Prostate gland (tissue), 2 donors: ENCODE data around the gene TLE5. TPM values are rescaled to one million over a fixed set of nuclear protein-coding genes. Genes with fewer than 3 reads are reported as not detected.
A peak's percentile ranks its signal among the peaks of the same experiment; 100 is the strongest.

Source experiments
- DNase-seq: peaks from one replicate; pipeline ENCODE4 v3.0.0-alpha.2; 2019; ENCODE audit warnings: low spot score
- H3K27ac ChIP-seq, 2 donors: fragments of 200-600 bp; sonication (generic); 2 replicates each; pipeline ENCODE4 v1.5.1; 2017 to 2019
- H3K27me3 ChIP-seq: fragments of 200-600 bp; sonication (generic); replicated peaks from 2 replicates; pipeline ENCODE4 v1.5.1; 2019; ENCODE audit not compliant: insufficient read depth
- H3K36me3 ChIP-seq, 2 donors: fragments of 200-600 bp; sonication (generic); 1 replicate in 1 of 2; 2 replicates in 1 of 2; pipeline versions ENCODE4 v1.5.1 to v1.8.1; 2017 to 2019
- H3K4me1 ChIP-seq: fragments of 200-600 bp; sonication (generic); replicated peaks from 2 replicates; pipeline ENCODE4 v1.5.1; 2019
- H3K4me3 ChIP-seq, 2 donors: fragments of 200-600 bp; sonication (generic); 2 replicates each; pipeline ENCODE4 v1.5.1; 2017 to 2019
- H3K9me3 ChIP-seq: fragments of 200-600 bp; sonication (generic); 2 replicates; pipeline ENCODE4 v1.5.1; 2017
- POLR2A ChIP-seq: fragments of 450-650 bp; IDR thresholded peaks from one replicate; pipeline ENCODE4 v1.6.1; 2016; ENCODE audit warnings: antibody characterized with exemption, mild to moderate bottlenecking
- POLR2AphosphoS5 ChIP-seq: sonication (generic); formaldehyde crosslinking; IDR thresholded peaks from one replicate; pipeline ENCODE4 v1.6.1; 2017; ENCODE audit warnings: antibody characterized with exemption
- WGBS: methylation state at CpG from one replicate; pipeline ENCODE4 v1.1.5; 2018; 5-methylcytosine and 5-hydroxymethylcytosine counted together
- intact Hi-C: fragments of 100-400 bp; cut with DNase I; formaldehyde crosslinking; loops from one replicate; pipeline ENCODE4 v1.14.2; 2022
- total RNA-seq, 2 donors: library from RNA; depleted of rRNA; stranded (reverse); fragments of >200 nt; gene quantifications; one replicate each; pipeline ENCODE4 v1.1.0, GENCODE V29; 2016
- TF ChIP-seq, protein P1 (sequence below), 4 experiments: fragments of 200-600 bp in 2 of 4; fragments of 450-650 bp in 2 of 4; sonication (generic) in 2 of 4; IDR thresholded peaks; 1 replicate in 3 of 4; 2 replicates in 1 of 4; pipeline ENCODE4 v1.5.1; 2016 to 2019; ENCODE audit warnings: antibody characterized with exemption in 4 of 4, mild to moderate bottlenecking in 2 of 4, moderate library complexity in 2 of 4

Gene TLE5
- total RNA-seq, 2 donors from 2014 or later: 546 to 767 TPM

DNA sequence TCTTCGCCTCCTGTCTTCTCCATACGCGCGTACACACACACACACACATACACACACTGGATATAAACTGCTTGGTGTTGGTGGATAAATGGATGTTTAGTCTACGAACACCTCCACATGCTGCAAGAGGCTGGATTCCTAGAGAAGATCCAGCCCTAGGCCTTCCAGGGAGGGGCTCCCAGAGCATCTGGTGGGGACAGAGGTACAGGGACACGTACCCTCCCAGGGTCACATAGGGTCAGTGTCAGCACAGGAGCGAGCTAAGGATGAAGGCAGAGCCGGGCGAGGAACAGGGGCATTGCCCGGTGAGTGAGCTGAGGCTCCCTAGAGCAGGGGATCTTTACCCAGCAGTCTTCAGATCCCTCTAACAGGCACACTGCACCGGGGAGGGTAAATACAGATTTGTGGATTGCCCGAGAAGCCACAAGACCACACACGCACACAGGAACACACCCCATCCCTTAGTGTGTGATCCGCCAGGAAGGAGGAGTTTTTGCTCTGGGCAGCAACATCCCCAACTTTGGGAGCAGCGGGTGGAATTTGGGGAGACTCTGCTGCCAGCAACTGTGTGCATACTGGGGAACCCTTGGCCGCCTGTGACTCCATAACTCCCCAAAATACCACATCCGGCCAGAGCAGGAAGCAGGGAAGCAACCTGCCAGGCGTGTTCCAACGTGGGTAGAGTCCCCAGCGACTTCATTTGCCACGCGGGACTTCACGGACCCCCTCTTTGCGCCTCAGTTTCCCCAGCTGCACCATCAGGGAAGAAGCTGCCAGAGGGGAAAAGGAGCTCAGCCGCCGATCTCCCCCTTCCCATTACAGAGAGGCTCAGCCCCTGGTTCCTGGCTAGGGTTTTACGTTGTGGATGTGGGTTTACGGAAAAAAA, 27.4 kb downstream of the TLE5 start:
- Histone ChIP-seq H3K36me3 (no peaks in the 10 kb centered on the region), H3K4me3 (peak overlapping the region; percentile 30 to 42), H3K27me3 (no peaks in the 10 kb centered on the region), H3K27ac (peak overlapping the region; percentile 82 to 94), H3K9me3 (no peaks in the 10 kb centered on the region), H3K4me1 (peaks cover 8% of the 10 kb centered on the region)
- intact Hi-C loops: loop anchor here (5.0 to 10.0 kb wide), 2 partner anchors 53 to 250 kb away; partner anchors contain the start of genes SGTA and THOP1
- peak; percentile 13 for TF ChIP-seq POLR2AphosphoS5
- no peak for TF ChIP-seq POLR2A
- peak; percentile 45 for DNase-seq
- WGBS: 6% methylated on average over 28 of the region's 28 CpGs

DNA sequence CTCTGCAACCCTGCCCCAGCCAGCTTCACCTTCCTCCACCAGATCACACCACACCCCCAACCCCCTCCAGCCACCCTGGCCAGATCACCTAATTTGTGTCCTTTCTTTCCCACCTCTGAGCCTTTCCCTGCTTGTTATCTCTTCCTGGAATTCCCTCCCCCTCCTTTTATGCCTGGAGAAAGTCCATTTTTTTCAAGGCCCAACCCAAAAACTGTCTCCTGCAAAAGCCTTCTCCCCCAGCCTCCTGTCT, 28.0 kb downstream of the TLE5 start:
- intact Hi-C loops: loop anchor here (5.0 to 10.0 kb wide), 2 partner anchors 52 to 250 kb away; partner anchors contain the start of genes SGTA and THOP1
- no peak overlapping the region for H3K4me3 ChIP-seq
- no peaks in the 10 kb centered on the region for H3K9me3 ChIP-seq
- no peaks in the 10 kb centered on the region for H3K36me3 ChIP-seq
- no peak for DNase-seq
- TF ChIP-seq, protein P1, sequence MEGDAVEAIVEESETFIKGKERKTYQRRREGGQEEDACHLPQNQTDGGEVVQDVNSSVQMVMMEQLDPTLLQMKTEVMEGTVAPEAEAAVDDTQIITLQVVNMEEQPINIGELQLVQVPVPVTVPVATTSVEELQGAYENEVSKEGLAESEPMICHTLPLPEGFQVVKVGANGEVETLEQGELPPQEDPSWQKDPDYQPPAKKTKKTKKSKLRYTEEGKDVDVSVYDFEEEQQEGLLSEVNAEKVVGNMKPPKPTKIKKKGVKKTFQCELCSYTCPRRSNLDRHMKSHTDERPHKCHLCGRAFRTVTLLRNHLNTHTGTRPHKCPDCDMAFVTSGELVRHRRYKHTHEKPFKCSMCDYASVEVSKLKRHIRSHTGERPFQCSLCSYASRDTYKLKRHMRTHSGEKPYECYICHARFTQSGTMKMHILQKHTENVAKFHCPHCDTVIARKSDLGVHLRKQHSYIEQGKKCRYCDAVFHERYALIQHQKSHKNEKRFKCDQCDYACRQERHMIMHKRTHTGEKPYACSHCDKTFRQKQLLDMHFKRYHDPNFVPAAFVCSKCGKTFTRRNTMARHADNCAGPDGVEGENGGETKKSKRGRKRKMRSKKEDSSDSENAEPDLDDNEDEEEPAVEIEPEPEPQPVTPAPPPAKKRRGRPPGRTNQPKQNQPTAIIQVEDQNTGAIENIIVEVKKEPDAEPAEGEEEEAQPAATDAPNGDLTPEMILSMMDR (IDR thresholded peaks at IDR 0.05): no peak
- TF ChIP-seq POLR2A: no peak
- no peak for TF ChIP-seq POLR2AphosphoS5
- H3K4me1 ChIP-seq: peaks cover 8% of the 10 kb centered on the region
- no peaks in the 10 kb centered on the region for H3K27me3 ChIP-seq
- peak overlapping the region; percentile 82 to 94 for H3K27ac ChIP-seq

DNA sequence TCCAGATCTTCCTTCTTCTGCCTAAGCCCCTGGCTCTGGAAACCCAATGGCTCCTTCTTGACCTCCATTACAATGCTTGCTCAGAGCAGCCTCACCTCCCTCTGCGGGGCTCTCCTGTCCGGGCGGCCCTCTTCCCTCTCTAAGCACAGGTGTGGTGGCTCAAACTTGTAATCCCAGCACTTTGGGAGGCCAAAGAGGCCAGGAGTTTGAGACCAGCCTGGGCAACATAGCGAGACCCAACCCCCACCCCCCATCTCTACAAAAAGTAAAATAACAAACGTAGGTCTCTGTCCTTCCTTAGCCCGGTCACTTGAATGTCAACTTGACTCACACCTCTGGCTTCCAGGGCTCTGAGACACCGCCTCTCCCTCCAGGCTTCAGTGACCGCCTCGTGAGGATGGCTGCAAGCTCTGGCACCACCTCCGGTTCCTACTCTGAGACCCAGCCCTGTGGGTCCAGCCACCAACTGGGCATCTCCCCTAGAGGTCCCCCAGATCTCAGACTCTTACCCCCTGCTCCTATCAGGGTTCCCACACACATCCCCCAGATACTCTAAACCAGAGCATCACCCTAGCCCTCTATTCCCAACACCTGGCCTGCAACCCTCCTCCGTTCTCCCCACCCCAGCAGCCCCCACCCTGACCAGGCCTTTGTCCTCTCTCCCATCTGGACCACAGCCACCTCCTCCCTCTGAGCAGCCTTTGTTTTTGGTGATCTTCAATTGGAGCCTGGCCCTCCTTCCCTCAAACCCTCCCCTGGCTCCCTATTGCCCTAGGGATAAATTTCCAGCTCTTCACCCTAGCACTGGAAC, 28.5 kb downstream of the TLE5 start:
- Histone ChIP-seq H3K9me3 (no peaks in the 10 kb centered on the region), H3K27me3 (no peaks in the 10 kb centered on the region), H3K4me1 (peaks cover 8% of the 10 kb centered on the region), H3K4me3 (no peak overlapping the region), H3K36me3 (no peaks in the 10 kb centered on the region), H3K27ac (peak overlapping the region; percentile 82 to 94)
- no peak for DNase-seq
- TF ChIP-seq POLR2AphosphoS5 (no peak), POLR2A (no peak)
- TF ChIP-seq, protein P1 (IDR thresholded peaks at IDR 0.05): no peak
- 68% methylated on average over 11 of the region's 11 CpGs for WGBS
- intact Hi-C loops: loop anchor here (5.0 to 10.0 kb wide), 2 partner anchors 51 to 249 kb away; partner anchors contain the start of genes SGTA and THOP1

DNA sequence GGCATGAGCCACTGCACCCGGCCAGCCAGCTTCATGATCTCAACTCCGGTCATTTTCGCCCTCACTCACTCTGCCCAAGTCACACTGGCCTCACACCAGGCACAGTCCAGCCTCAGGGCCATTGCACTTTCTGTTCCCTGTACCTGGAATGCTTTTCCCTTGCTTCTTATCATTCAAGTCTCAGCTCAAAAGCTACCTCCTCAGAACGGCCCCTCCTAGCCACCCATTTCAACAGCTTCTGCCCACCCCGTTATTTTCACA, 30.8 kb downstream of the TLE5 start:
- no peak for DNase-seq
- intact Hi-C loops: loop anchor here (5.0 to 10.0 kb wide), 2 partner anchors 49 to 247 kb away; partner anchors contain the start of genes SGTA and THOP1
- Histone ChIP-seq H3K27me3 (no peaks in the 10 kb centered on the region), H3K9me3 (no peaks in the 10 kb centered on the region), H3K27ac (no peak overlapping the region), H3K4me3 (no peak overlapping the region), H3K36me3 (no peaks in the 10 kb centered on the region), H3K4me1 (peaks cover 13% of the 10 kb centered on the region)
- 76% methylated on average over 5 of the region's 5 CpGs for WGBS
- no peak for TF ChIP-seq POLR2AphosphoS5
- TF ChIP-seq POLR2A: no peak

DNA sequence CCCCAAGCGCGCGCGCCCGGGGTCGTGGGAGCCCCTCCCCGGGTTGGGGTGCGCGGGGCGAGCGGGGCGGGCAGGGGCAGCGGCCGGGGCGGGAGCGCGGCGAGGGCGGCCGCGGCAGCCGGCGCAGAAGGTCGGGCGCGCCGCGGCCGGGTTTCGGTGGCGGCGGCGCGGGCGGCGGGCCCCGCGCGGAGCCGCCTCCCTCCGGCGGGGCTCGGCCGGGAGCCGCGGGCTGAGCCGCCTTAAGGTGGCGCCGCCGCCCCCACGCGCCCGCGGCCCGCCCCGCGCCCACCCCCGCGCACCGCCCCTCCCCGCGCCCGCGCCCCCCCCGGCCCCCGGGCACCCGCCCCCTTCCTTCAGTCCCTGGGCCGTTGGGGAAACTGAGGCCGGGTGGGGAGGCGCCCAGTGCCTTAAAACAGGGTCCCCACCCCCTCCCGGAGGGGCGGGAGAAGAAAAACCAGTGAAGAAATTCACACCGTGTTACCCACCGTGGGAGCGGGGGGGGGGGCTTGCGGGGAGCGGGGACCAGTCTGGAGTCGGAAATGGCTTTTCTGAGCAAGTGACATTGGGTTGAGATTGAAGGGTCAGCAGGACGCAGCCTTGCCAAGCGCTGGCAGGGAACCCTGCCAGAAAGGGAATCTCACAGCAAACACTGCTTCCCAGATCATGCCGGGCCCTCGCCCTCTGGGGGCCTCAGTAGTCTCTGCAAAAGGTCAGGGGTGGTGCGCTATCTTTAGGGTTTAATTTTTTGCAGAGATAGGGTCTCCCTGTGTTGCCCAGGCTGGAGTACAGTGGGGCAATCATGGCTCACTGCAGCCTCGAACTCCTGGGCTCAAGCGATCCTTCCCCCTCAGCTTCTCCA, 33.0 kb downstream of the TLE5 start, which contains the start of gene TLE2:
TSS of gene TLE2 (minus strand) at position 216 of the 859 bp plus-strand sequence. CDS start 376 bp downstream, outside the sequence.
- Histone ChIP-seq H3K4me3 (peak within 1 kb of the TSS; percentile 61 to 80), H3K27ac (peak within 1 kb of the TSS; percentile 70 to 78), H3K27me3 (no peaks in the 10 kb centered on the region), H3K4me1 (peaks cover 5% of the 10 kb centered on the region), H3K36me3 (no peaks in the 10 kb centered on the region), H3K9me3 (no peaks in the 10 kb centered on the region)
- DNase-seq: no peak
- TF ChIP-seq POLR2A (no peak), POLR2AphosphoS5 (no peak)
- TF ChIP-seq, protein P1 (IDR thresholded peaks at IDR 0.05): no peak
- 8% methylated on average over 30 of the region's 85 CpGs for WGBS
- intact Hi-C loops: no loop called here
